Measurements from ENCODE around the gene HADH.
"Not testable (repeated sequence)": the region's sequence is repeated elsewhere in the genome, so short reads cannot be mapped to it uniquely, and the experiment has no call there.

HADH gene

GRCh38 chr4:107996949-107997788, 7.5 kb downstream of the HADH start:
- DNase-seq = no peak

- DNase-seq = no peak
Measured at GRCh38 chr4:107997794-107998193, 8.1 kb downstream of the HADH start.

- no peak for DNase-seq
Measured at GRCh38 chr4:107999932-108000539, 10.3 kb downstream of the HADH start.

- DNase-seq = no peak
Measured at GRCh38 chr4:108001540-108002135, 11.9 kb downstream of the HADH start.

- no peak for DNase-seq
Measured at GRCh38 chr4:108003982-108004515, 14.4 kb downstream of the HADH start.

- no peak for DNase-seq
Measured at GRCh38 chr4:108004646-108005045, 15.0 kb downstream of the HADH start.

GRCh38 chr4:108005807-108006206, 16.1 kb downstream of the HADH start:
- no peak for DNase-seq

- no peak for DNase-seq
Measured at GRCh38 chr4:108006361-108006760, 16.7 kb downstream of the HADH start.

GRCh38 chr4:108007984-108008383, 18.3 kb downstream of the HADH start:
- DNase-seq = no peak

GRCh38 chr4:108008721-108009120, 19.0 kb downstream of the HADH start:
- no peak for DNase-seq

GRCh38 chr4:108010167-108010566, 20.5 kb downstream of the HADH start:
- DNase-seq = no peak

- not testable (repeated sequence) for DNase-seq
Measured at GRCh38 chr4:108012382-108012781, 22.7 kb downstream of the HADH start.

GRCh38 chr4:108013327-108013726, 23.6 kb downstream of the HADH start:
- no peak for DNase-seq

GRCh38 chr4:108013955-108014354, 24.3 kb downstream of the HADH start:
- DNase-seq = no peak

GRCh38 chr4:108018040-108018883, 28.6 kb downstream of the HADH start:
- peak; percentile 3 for DNase-seq

- no peak for DNase-seq
Measured at GRCh38 chr4:108018884-108019187, 29.1 kb downstream of the HADH start.

GRCh38 chr4:108024085-108024877, 34.6 kb downstream of the HADH start:
- no peak for DNase-seq

- DNase-seq = no peak
Measured at GRCh38 chr4:108024878-108025165, 35.1 kb downstream of the HADH start.

GRCh38 chr4:108029016-108029720, 39.5 kb downstream of the HADH start:
- no peak for DNase-seq

- DNase-seq = no peak
Measured at GRCh38 chr4:108029731-108030130, 40.0 kb downstream of the HADH start.

GRCh38 chr4:108030332-108030731, 40.6 kb downstream of the HADH start:
- DNase-seq = peak; percentile 43

Data from NCI-H510A (cell line).